ENCODE data around the gene FAM78A.

The FAM78A gene

GRCh38 chr9:131276094-131276888 is at the start of gene FAM78A:
Gene FAM78A (minus strand): TSS chr9:131276510. CDS start chr9:131276179, 331 bp downstream.
- Mint-ChIP-seq H3K4me3 (peak within 1 kb of the TSS; percentile 92), H3K27me3 (peaks cover 4% of the 10 kb centered on the region), H3K27ac (peak within 1 kb of the TSS; percentile 97), H3K36me3 (ENCODE audit: low read depth) (peaks cover 35% of the 10 kb centered on the region), H3K9me3 (no peaks in the 10 kb centered on the region), H3K4me1 (ENCODE audit: low read depth) (peaks cover 29% of the 10 kb centered on the region)

GRCh38 chr9:131324736-131325679 is 48.7 kb upstream of the FAM78A start:
- Mint-ChIP-seq H3K27me3 (no peaks in the 10 kb centered on the region), H3K4me1 (ENCODE audit: low read depth) (no peaks in the 10 kb centered on the region), H3K27ac (no peak overlapping the region), H3K9me3 (no peaks in the 10 kb centered on the region), H3K36me3 (ENCODE audit: low read depth) (no peaks in the 10 kb centered on the region), H3K4me3 (no peak overlapping the region)

GRCh38 chr9:131323629-131324028 is 47.3 kb upstream of the FAM78A start:
- Mint-ChIP-seq H3K4me1 (ENCODE audit: low read depth) (no peaks in the 10 kb centered on the region), H3K9me3 (no peaks in the 10 kb centered on the region), H3K36me3 (ENCODE audit: low read depth) (no peaks in the 10 kb centered on the region), H3K27me3 (no peaks in the 10 kb centered on the region), H3K4me3 (no peak overlapping the region), H3K27ac (no peak overlapping the region)

GRCh38 chr9:131320031-131320685 is 43.8 kb upstream of the FAM78A start:
- H3K9me3 Mint-ChIP-seq: no peaks in the 10 kb centered on the region
- H3K4me3 Mint-ChIP-seq: no peak overlapping the region
- H3K27ac Mint-ChIP-seq: no peak overlapping the region
- no peaks in the 10 kb centered on the region for H3K27me3 Mint-ChIP-seq
- H3K4me1 Mint-ChIP-seq (ENCODE audit: low read depth): no peaks in the 10 kb centered on the region
- H3K36me3 Mint-ChIP-seq (ENCODE audit: low read depth): no peaks in the 10 kb centered on the region

GRCh38 chr9:131319486-131319885 is 43.2 kb upstream of the FAM78A start:
- no peaks in the 10 kb centered on the region for H3K27me3 Mint-ChIP-seq
- H3K4me3 Mint-ChIP-seq: no peak overlapping the region
- no peaks in the 10 kb centered on the region for H3K4me1 Mint-ChIP-seq (ENCODE audit: low read depth)
- no peak overlapping the region for H3K27ac Mint-ChIP-seq
- no peaks in the 10 kb centered on the region for H3K36me3 Mint-ChIP-seq (ENCODE audit: low read depth)
- H3K9me3 Mint-ChIP-seq: no peaks in the 10 kb centered on the region

GRCh38 chr9:131318231-131319085 is 42.1 kb upstream of the FAM78A start:
- H3K9me3 Mint-ChIP-seq: no peaks in the 10 kb centered on the region
- H3K36me3 Mint-ChIP-seq (ENCODE audit: low read depth): no peaks in the 10 kb centered on the region
- no peak overlapping the region for H3K27ac Mint-ChIP-seq
- no peaks in the 10 kb centered on the region for H3K4me1 Mint-ChIP-seq (ENCODE audit: low read depth)
- H3K27me3 Mint-ChIP-seq: no peaks in the 10 kb centered on the region
- no peak overlapping the region for H3K4me3 Mint-ChIP-seq

- Mint-ChIP-seq H3K9me3 (no peaks in the 10 kb centered on the region), H3K27me3 (no peaks in the 10 kb centered on the region), H3K27ac (no peak overlapping the region), H3K4me1 (ENCODE audit: low read depth) (peaks cover 9% of the 10 kb centered on the region), H3K36me3 (ENCODE audit: low read depth) (no peaks in the 10 kb centered on the region), H3K4me3 (no peak overlapping the region)
Measured at GRCh38 chr9:131312822-131313770, 36.8 kb upstream of the FAM78A start.

- no peak overlapping the region for H3K4me3 Mint-ChIP-seq
- H3K27me3 Mint-ChIP-seq: no peaks in the 10 kb centered on the region
- H3K9me3 Mint-ChIP-seq: no peaks in the 10 kb centered on the region
- H3K4me1 Mint-ChIP-seq (ENCODE audit: low read depth): peaks cover 9% of the 10 kb centered on the region
- no peaks in the 10 kb centered on the region for H3K36me3 Mint-ChIP-seq (ENCODE audit: low read depth)
- no peak overlapping the region for H3K27ac Mint-ChIP-seq
Measured at GRCh38 chr9:131312246-131312645, 35.9 kb upstream of the FAM78A start.

- peak overlapping the region; percentile 70 for H3K27ac Mint-ChIP-seq
- peaks cover 9% of the 10 kb centered on the region for H3K4me1 Mint-ChIP-seq (ENCODE audit: low read depth)
- H3K36me3 Mint-ChIP-seq (ENCODE audit: low read depth): no peaks in the 10 kb centered on the region
- no peaks in the 10 kb centered on the region for H3K27me3 Mint-ChIP-seq
- peak overlapping the region; percentile 41 for H3K4me3 Mint-ChIP-seq
- H3K9me3 Mint-ChIP-seq: no peaks in the 10 kb centered on the region
Measured at GRCh38 chr9:131310833-131311554, 34.7 kb upstream of the FAM78A start.

GRCh38 chr9:131309530-131310276 is 33.4 kb upstream of the FAM78A start:
- no peaks in the 10 kb centered on the region for H3K27me3 Mint-ChIP-seq
- H3K36me3 Mint-ChIP-seq (ENCODE audit: low read depth): no peaks in the 10 kb centered on the region
- no peak overlapping the region for H3K27ac Mint-ChIP-seq
- H3K4me3 Mint-ChIP-seq: no peak overlapping the region
- peaks cover 9% of the 10 kb centered on the region for H3K4me1 Mint-ChIP-seq (ENCODE audit: low read depth)
- no peaks in the 10 kb centered on the region for H3K9me3 Mint-ChIP-seq

GRCh38 chr9:131308906-131309529 is 32.7 kb upstream of the FAM78A start:
- Mint-ChIP-seq H3K9me3 (no peaks in the 10 kb centered on the region), H3K4me3 (no peak overlapping the region), H3K27me3 (no peaks in the 10 kb centered on the region), H3K27ac (no peak overlapping the region), H3K4me1 (ENCODE audit: low read depth) (peaks cover 9% of the 10 kb centered on the region), H3K36me3 (ENCODE audit: low read depth) (no peaks in the 10 kb centered on the region)

- Mint-ChIP-seq H3K4me3 (no peak overlapping the region), H3K27me3 (no peaks in the 10 kb centered on the region), H3K36me3 (ENCODE audit: low read depth) (no peaks in the 10 kb centered on the region), H3K9me3 (no peaks in the 10 kb centered on the region), H3K4me1 (ENCODE audit: low read depth) (peaks cover 9% of the 10 kb centered on the region), H3K27ac (no peak overlapping the region)
Measured at GRCh38 chr9:131308452-131308851, 32.1 kb upstream of the FAM78A start.

All from stimulated activated naive CD8-positive, alpha-beta T cell treated with anti-CD3 and anti-CD28 coated beads, Interleukin-15, Interleukin-2, amounts not matched to agents 100 ng/mL and 50 ng/mL, for 24 hours (primary cell).